Body of pancreas (tissue), 4 donors: ENCODE measurements around the gene SLC48A1.

ENCODE experiments used
- POLR2A ChIP-seq, 3 donors: fragments of 450-650 bp; IDR thresholded peaks; one replicate each; pipeline ENCODE4 v1.6.1; 2016; ENCODE audit warnings: antibody characterized with exemption in 3 of 3, mild to moderate bottlenecking in 2 of 3
- TF ChIP-seq, protein P1 (sequence below), 7 experiments: fragments of 450-650 bp in 4 of 7; fragments of 200-600 bp in 3 of 7; sonication (generic) in 3 of 7; IDR thresholded peaks; one replicate each; pipeline ENCODE4 v1.5.1; 2016 to 2019; ENCODE audit warnings: antibody characterized with exemption in 7 of 7

- TF ChIP-seq, protein P1, sequence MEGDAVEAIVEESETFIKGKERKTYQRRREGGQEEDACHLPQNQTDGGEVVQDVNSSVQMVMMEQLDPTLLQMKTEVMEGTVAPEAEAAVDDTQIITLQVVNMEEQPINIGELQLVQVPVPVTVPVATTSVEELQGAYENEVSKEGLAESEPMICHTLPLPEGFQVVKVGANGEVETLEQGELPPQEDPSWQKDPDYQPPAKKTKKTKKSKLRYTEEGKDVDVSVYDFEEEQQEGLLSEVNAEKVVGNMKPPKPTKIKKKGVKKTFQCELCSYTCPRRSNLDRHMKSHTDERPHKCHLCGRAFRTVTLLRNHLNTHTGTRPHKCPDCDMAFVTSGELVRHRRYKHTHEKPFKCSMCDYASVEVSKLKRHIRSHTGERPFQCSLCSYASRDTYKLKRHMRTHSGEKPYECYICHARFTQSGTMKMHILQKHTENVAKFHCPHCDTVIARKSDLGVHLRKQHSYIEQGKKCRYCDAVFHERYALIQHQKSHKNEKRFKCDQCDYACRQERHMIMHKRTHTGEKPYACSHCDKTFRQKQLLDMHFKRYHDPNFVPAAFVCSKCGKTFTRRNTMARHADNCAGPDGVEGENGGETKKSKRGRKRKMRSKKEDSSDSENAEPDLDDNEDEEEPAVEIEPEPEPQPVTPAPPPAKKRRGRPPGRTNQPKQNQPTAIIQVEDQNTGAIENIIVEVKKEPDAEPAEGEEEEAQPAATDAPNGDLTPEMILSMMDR (IDR thresholded peaks at IDR 0.05) = no peak
- TF ChIP-seq POLR2A (IDR thresholded peaks at IDR 0.05) = no peak
Measured at GRCh38 chr12:47791351-47791746, 18.3 kb downstream of the SLC48A1 start.
